NCI-H510A (cell line): ENCODE data around the gene WLS.

Experiments
- DNase-seq: peaks from one replicate; lab custom pipeline; 2025; lab: John Stamatoyannopoulos, UW

WLS gene

GRCh38 chr1:68081775-68082283, 150.5 kb downstream of the WLS start:
- no peak for DNase-seq

- DNase-seq, result no peak
These were observed 153.7 kb downstream of the WLS start for GRCh38 chr1:68078647-68079046.
